WI38 (cell line): ENCODE data around the gene BCL11B.

ENCODE experiments used
- H3K4me3 ChIP-seq: 2 replicates; pipeline ENCODE4 v1.5.1; 2011; ENCODE audit warnings: low read depth, mild to moderate bottlenecking, control low read depth, low read length
- CTCF ChIP-seq: IDR thresholded peaks from 2 replicates; pipeline ENCODE4 v1.5.1; 2012; ENCODE audit warnings: low read depth, mild to moderate bottlenecking, control low read depth, low read length

The BCL11B gene

GRCh38 chr14:99317231-99318090, 45.5 kb upstream of the BCL11B start:
- no peak overlapping the region for H3K4me3 ChIP-seq
- TF ChIP-seq CTCF = no peak

GRCh38 chr14:99316281-99317163, 44.5 kb upstream of the BCL11B start:
- no peak for TF ChIP-seq CTCF
- no peak overlapping the region for H3K4me3 ChIP-seq

- TF ChIP-seq CTCF = no peak
- H3K4me3 ChIP-seq = no peak overlapping the region
Observed at GRCh38 chr14:99315197-99315596, 43.2 kb upstream of the BCL11B start.

- TF ChIP-seq CTCF = no peak
- no peak overlapping the region for H3K4me3 ChIP-seq
Observed at GRCh38 chr14:99314623-99315022, 42.6 kb upstream of the BCL11B start.

- H3K4me3 ChIP-seq = no peak overlapping the region
- TF ChIP-seq CTCF = no peak
Observed at GRCh38 chr14:99313234-99313633, 41.2 kb upstream of the BCL11B start.

GRCh38 chr14:99312106-99312505, 40.1 kb upstream of the BCL11B start:
- no peak overlapping the region for H3K4me3 ChIP-seq
- TF ChIP-seq CTCF = no peak
